Measurements from ENCODE around the gene APBA2.

APBA2 gene

GRCh38 chr15:28920781-28921331 is 35.1 kb downstream of the APBA2 start:
- no peak overlapping the region for H3K27ac ChIP-seq (ENCODE audit: low read depth, low read length, poor library complexity, severe bottlenecking)
- no peaks in the 10 kb centered on the region for H3K79me2 ChIP-seq (ENCODE audit: insufficient read depth, low read length)
- no peak overlapping the region for H3K4me3 ChIP-seq (ENCODE audit: low read depth, low read length, poor library complexity, severe bottlenecking)
- H3K27me3 ChIP-seq (ENCODE audit: insufficient read depth, low read length) = no peaks in the 10 kb centered on the region
- H3K36me3 ChIP-seq (ENCODE audit: insufficient read depth, low read length) = no peaks in the 10 kb centered on the region
- no peak for TF ChIP-seq EZH2 (IDR thresholded peaks at IDR 0.05; ENCODE audit: borderline replicate concordance, low read length)
- no peak for TF ChIP-seq CTCF (IDR thresholded peaks at IDR 0.05; ENCODE audit: low read length)
- no peaks in the 10 kb centered on the region for H4K20me1 ChIP-seq (ENCODE audit: insufficient read depth, low read length)
- H3K9me2 ChIP-seq (ENCODE audit: low read depth, low read length) = no peaks in the 10 kb centered on the region
- no peaks in the 10 kb centered on the region for H3K9me3 ChIP-seq (ENCODE audit: low read length)
- no peak overlapping the region for H3K9ac ChIP-seq (ENCODE audit: low read length)
- no peaks in the 10 kb centered on the region for H3K4me1 ChIP-seq (ENCODE audit: insufficient read depth, low read length, severe bottlenecking)
- H3K4me2 ChIP-seq (ENCODE audit: low read length) = no peak overlapping the region
- H3F3A ChIP-seq (ENCODE audit: insufficient read depth, low read length) = no peaks in the 10 kb centered on the region
- H2AFZ ChIP-seq (ENCODE audit: low read length) = no peak overlapping the region

GRCh38 chr15:28921336-28921735 is 35.6 kb downstream of the APBA2 start:
- H3K27ac ChIP-seq (ENCODE audit: low read depth, low read length, poor library complexity, severe bottlenecking) = no peak overlapping the region
- no peak for TF ChIP-seq CTCF (IDR thresholded peaks at IDR 0.05; ENCODE audit: low read length)
- no peak for TF ChIP-seq EZH2 (IDR thresholded peaks at IDR 0.05; ENCODE audit: borderline replicate concordance, low read length)
- no peaks in the 10 kb centered on the region for H3K9me3 ChIP-seq (ENCODE audit: low read length)
- H4K20me1 ChIP-seq (ENCODE audit: insufficient read depth, low read length) = no peaks in the 10 kb centered on the region
- no peak overlapping the region for H3K9ac ChIP-seq (ENCODE audit: low read length)
- no peak overlapping the region for H3K4me3 ChIP-seq (ENCODE audit: low read depth, low read length, poor library complexity, severe bottlenecking)
- no peak overlapping the region for H2AFZ ChIP-seq (ENCODE audit: low read length)
- H3K4me2 ChIP-seq (ENCODE audit: low read length) = no peak overlapping the region
- no peaks in the 10 kb centered on the region for H3F3A ChIP-seq (ENCODE audit: insufficient read depth, low read length)
- H3K9me2 ChIP-seq (ENCODE audit: low read depth, low read length) = no peaks in the 10 kb centered on the region
- H3K79me2 ChIP-seq (ENCODE audit: insufficient read depth, low read length) = no peaks in the 10 kb centered on the region
- no peaks in the 10 kb centered on the region for H3K27me3 ChIP-seq (ENCODE audit: insufficient read depth, low read length)
- no peaks in the 10 kb centered on the region for H3K36me3 ChIP-seq (ENCODE audit: insufficient read depth, low read length)
- H3K4me1 ChIP-seq (ENCODE audit: insufficient read depth, low read length, severe bottlenecking) = no peaks in the 10 kb centered on the region

GRCh38 chr15:28921919-28922706 is 36.3 kb downstream of the APBA2 start:
- Histone ChIP-seq H2AFZ (ENCODE audit: low read length) (no peak overlapping the region), H3K4me2 (ENCODE audit: low read length) (no peak overlapping the region), H3K79me2 (ENCODE audit: insufficient read depth, low read length) (no peaks in the 10 kb centered on the region), H3K9me3 (ENCODE audit: low read length) (no peaks in the 10 kb centered on the region), H3K27me3 (ENCODE audit: insufficient read depth, low read length) (no peaks in the 10 kb centered on the region), H3K9ac (ENCODE audit: low read length) (no peak overlapping the region), H3K36me3 (ENCODE audit: insufficient read depth, low read length) (no peaks in the 10 kb centered on the region), H4K20me1 (ENCODE audit: insufficient read depth, low read length) (no peaks in the 10 kb centered on the region), H3K4me1 (ENCODE audit: insufficient read depth, low read length, severe bottlenecking) (no peaks in the 10 kb centered on the region), H3K9me2 (ENCODE audit: low read depth, low read length) (no peaks in the 10 kb centered on the region), H3K27ac (ENCODE audit: low read depth, low read length, poor library complexity, severe bottlenecking) (no peak overlapping the region), H3F3A (ENCODE audit: insufficient read depth, low read length) (no peaks in the 10 kb centered on the region), H3K4me3 (ENCODE audit: low read depth, low read length, poor library complexity, severe bottlenecking) (no peak overlapping the region)
- TF ChIP-seq CTCF (IDR thresholded peaks at IDR 0.05; ENCODE audit: low read length) (no peak), EZH2 (IDR thresholded peaks at IDR 0.05; ENCODE audit: borderline replicate concordance, low read length) (no peak)

Data from OCI-LY1 (cell line).